K562 treated with DMSO at 1 percent for 12 hours (cell line): ENCODE results near the gene MYH3. TPM values are rescaled to one million over a fixed set of nuclear protein-coding genes. Genes with fewer than 3 reads are reported as not detected.

Experiments used
- total RNA-seq: library from RNA; unstranded; fragments of 300-600 nt; gene quantifications from 2 replicates; pipeline ENCODE4 v1.2.3, GENCODE V29; 2022; ENCODE audit not compliant: insufficient read depth

The MYH3 gene
- total RNA-seq, result 0.19 TPM in 1 of 2 replicates, not detected in the other

GRCh38 chr17:10657148-10657547 lies at the start of gene MYH3:
Gene MYH3 (minus strand): TSS chr17:10657309. CDS start chr17:10655064, 2,245 bp downstream.

DNA sequence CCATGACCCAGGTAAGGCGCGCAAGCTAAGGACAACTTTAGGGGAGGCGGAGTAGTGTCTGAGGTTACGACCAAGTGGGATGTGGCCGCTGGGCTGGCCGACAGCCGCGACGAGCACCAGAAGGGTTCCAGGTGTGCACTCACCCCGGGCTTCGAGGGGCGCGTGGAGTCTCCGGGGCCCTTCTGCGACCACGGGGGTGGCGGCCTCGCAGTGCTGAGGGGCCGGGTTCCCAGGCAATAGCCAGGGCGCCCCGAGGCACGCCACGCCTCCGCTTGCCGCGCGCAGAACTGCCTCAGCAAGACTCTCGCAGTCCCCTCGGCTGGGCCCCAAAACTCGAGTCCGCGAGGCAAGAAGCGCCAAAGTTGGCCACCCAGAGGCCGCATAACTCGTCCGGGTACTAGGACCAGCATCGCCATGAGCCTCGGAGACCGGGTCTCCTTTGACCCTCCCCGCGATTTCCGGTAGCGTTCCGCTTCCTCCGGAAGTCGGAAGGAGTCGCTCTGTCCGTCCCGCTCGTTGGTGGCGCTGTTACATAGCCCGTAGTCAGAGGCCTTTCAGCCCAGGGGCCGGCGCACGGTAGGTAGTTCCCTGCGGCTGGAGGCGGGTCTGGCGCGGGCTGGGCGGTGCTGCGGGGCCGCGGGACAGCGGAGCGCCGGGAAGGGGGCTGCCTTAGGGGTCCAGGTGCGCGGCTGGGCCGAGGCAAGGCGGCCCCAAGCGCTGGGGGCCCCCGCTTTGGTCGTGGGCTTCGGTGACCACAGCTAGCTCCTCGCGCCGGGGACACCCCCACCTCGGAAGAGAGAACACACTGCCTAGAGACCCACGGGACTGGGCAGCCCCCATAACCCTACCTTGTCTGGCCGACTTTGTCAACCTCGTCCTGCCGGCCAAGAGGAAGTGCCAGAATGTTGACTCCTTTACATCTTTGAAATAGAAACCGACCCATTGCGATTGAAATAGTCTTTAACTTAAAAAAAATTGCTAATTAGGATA lies 40.3 kb upstream of the MYH3 start, which contains the start of the genes ADPRM and SCO1:
Gene ADPRM (plus strand): TSS at position 503 of the 990 bp plus-strand sequence. CDS start 7,333 bp downstream, outside the sequence.
Gene SCO1 (minus strand): TSS at position 442 of the 990 bp plus-strand sequence. CDS start 26 bp downstream, at position 416.

Other genes with a start within 250 kb of the MYH3 start
- gene MYH8, start 235.4 kb downstream of the MYH3 start, total RNA-seq, result not detected in 2 replicates
- not detected in 2 replicates for gene MYH4, start 187.8 kb downstream of the MYH3 start, total RNA-seq
- gene MYH1, start 138.8 kb downstream of the MYH3 start, total RNA-seq, result not detected in 2 replicates
- not detected in 2 replicates for gene MYH2, start 107.7 kb downstream of the MYH3 start, total RNA-seq
- 7.2 and 11.2 TPM in 2 replicates for gene SCO1, start 40.2 kb upstream of the MYH3 start, total RNA-seq
- 8.2 and 9.3 TPM in 2 replicates for gene ADPRM, start 40.3 kb upstream of the MYH3 start, total RNA-seq
- 0.32 TPM in 1 of 2 replicates, not detected in the other for gene TMEM220, start 72.7 kb upstream of the MYH3 start, total RNA-seq
- not detected in 2 replicates for gene TMEM238L, start 146.8 kb upstream of the MYH3 start, total RNA-seq
- not detected in 2 replicates for gene PIRT, start 180.8 kb upstream of the MYH3 start, total RNA-seq